H1 (cell line): ENCODE results near the gene SEMA4D. TPM values are rescaled to one million over a fixed set of nuclear protein-coding genes. Genes with fewer than 3 reads are reported as not detected.

Experiments used
- CTCF ChIA-PET: fragments of 300-600 bp; sonication (Branson Sonifier 250); formaldehyde crosslinking; loops from one replicate; lab custom pipeline; 2021; ENCODE audit not compliant: partially characterized antibody; lab: Charles Lee
- POLR2A ChIA-PET: fragments of 300-600 bp; sonication (Branson Sonifier 250); formaldehyde crosslinking; loops from one replicate; lab custom pipeline; 2021; ENCODE audit warnings: inconsistent platforms; ENCODE audit not compliant: partially characterized antibody; lab: Charles Lee
- DNase-seq, 2 experiments: peaks; one replicate each; pipeline versions ENCODE4 v3.0.0 to v3.0.0-alpha.2; 2010 to 2022; ENCODE audit warnings: low spot score in 2 of 2, low read depth in 1 of 2, mixed read lengths in 1 of 2
- FAIRE-seq: peaks from 2 replicates; lab custom pipeline; 2011; peaks lifted over from hg19 to GRCh38; lab: Jason Lieb, UNC
- H2AFZ ChIP-seq: 2 replicates; pipeline ENCODE4 v1.8.1; 2012; ENCODE audit warnings: low read length, inconsistent platforms
- H2AK5ac ChIP-seq: 2 replicates; pipeline ENCODE4 v1.6.1; 2013; ENCODE audit warnings: low read depth, low read length
- H2BK120ac ChIP-seq: replicated peaks from 2 replicates; pipeline ENCODE3; 2013; ENCODE audit warnings: low read depth, low read length, inconsistent platforms
- H2BK12ac ChIP-seq: 2 replicates; pipeline ENCODE4 v1.6.1; 2013; ENCODE audit warnings: low read depth, low read length
- H2BK15ac ChIP-seq: 2 replicates; pipeline ENCODE4 v1.6.1; 2013; ENCODE audit warnings: low read length
- H2BK20ac ChIP-seq: 2 replicates; pipeline ENCODE4 v1.6.1; 2013; ENCODE audit warnings: low read length
- H2BK5ac ChIP-seq: 2 replicates; pipeline ENCODE4 v1.6.1; 2013; ENCODE audit warnings: low read depth, low read length
- H3K14ac ChIP-seq: 2 replicates; pipeline ENCODE4 v1.6.1; 2013; ENCODE audit warnings: inconsistent platforms; ENCODE audit not compliant: insufficient read length
- H3K18ac ChIP-seq: 2 replicates; pipeline ENCODE4 v1.6.1; 2013; ENCODE audit warnings: low read length; ENCODE audit errors: extremely low read depth
- H3K23ac ChIP-seq: 2 replicates; pipeline ENCODE4 v1.6.1; 2013; ENCODE audit warnings: inconsistent platforms; ENCODE audit not compliant: insufficient read length
- H3K23me2 ChIP-seq: 2 replicates; pipeline ENCODE4 v1.6.1; 2013; ENCODE audit warnings: low read depth, low read length
- H3K27ac ChIP-seq: 2 replicates; pipeline ENCODE4 v1.6.1; 2011; ENCODE audit warnings: low read depth, low read length, inconsistent platforms
- H3K27me3 ChIP-seq, 4 experiments: replicated peaks in 1 of 4; 1 replicate in 1 of 4; 2 replicates in 3 of 4; pipeline versions ENCODE4 v1.6.1 to v1.8.1; 2011 to 2013; ENCODE audit warnings: low read length in 3 of 4, mild to moderate bottlenecking in 3 of 4, inconsistent platforms in 2 of 4, mixed read lengths in 2 of 4, moderate library complexity in 1 of 4; ENCODE audit not compliant: control insufficient read depth in 3 of 4, insufficient read depth in 3 of 4; ENCODE audit errors: extremely low read depth in 1 of 4
- H3K36me3 ChIP-seq, 4 experiments: 2 replicates each; pipeline versions ENCODE4 v1.6.1 to v1.8.1; 2011 to 2013; ENCODE audit warnings: mild to moderate bottlenecking in 4 of 4, low read length in 3 of 4, moderate library complexity in 2 of 4, control low read depth in 1 of 4, inconsistent platforms in 1 of 4; ENCODE audit not compliant: insufficient read depth in 4 of 4, control insufficient read depth in 2 of 4
- H3K4ac ChIP-seq: replicated peaks from 2 replicates; pipeline ENCODE3; 2013; ENCODE audit warnings: low read length, low read depth, mixed read lengths, inconsistent platforms; ENCODE audit not compliant: insufficient read length
- H3K4me1 ChIP-seq, 4 experiments: replicated peaks in 1 of 4; 1 replicate in 1 of 4; 2 replicates in 3 of 4; pipeline versions ENCODE4 v1.6.1 to v1.8.1; 2011 to 2013; ENCODE audit warnings: low read length in 3 of 4, inconsistent platforms in 2 of 4, mixed read lengths in 1 of 4; ENCODE audit not compliant: insufficient read depth in 4 of 4, control insufficient read depth in 3 of 4
- H3K4me2 ChIP-seq, 2 experiments: 2 replicates each; pipeline versions ENCODE4 v1.6.1 to v1.8.1; 2011 to 2013; ENCODE audit warnings: low read depth in 2 of 2, low read length in 2 of 2, control low read depth in 1 of 2, inconsistent platforms in 1 of 2, mild to moderate bottlenecking in 1 of 2; ENCODE audit not compliant: insufficient read depth in 1 of 2
- H3K4me3 ChIP-seq, 4 experiments: fragments of 200-600, 300-600 bp in 1 of 4; sonication (generic), shearing (Covaris generic), sonication (Bioruptor Twin) in 1 of 4; 2 replicates each; pipeline versions ENCODE4 v1.5.1 to v1.8.1; 2011 to 2016; ENCODE audit warnings: low read length in 4 of 4, low read depth in 3 of 4, control low read depth in 2 of 4, inconsistent platforms in 2 of 4, mild to moderate bottlenecking in 2 of 4, mixed read lengths in 1 of 4, moderate library complexity in 1 of 4; ENCODE audit not compliant: insufficient read depth in 2 of 4; ENCODE audit errors: extremely low read depth in 1 of 4
- H3K56ac ChIP-seq: replicated peaks from 2 replicates; pipeline ENCODE3; 2013; ENCODE audit warnings: low read depth, mild to moderate bottlenecking, mixed read lengths, low read length, inconsistent platforms; ENCODE audit not compliant: insufficient read length
- H3K79me1 ChIP-seq: 2 replicates; pipeline ENCODE4 v1.6.1; 2013; ENCODE audit warnings: low read depth, low read length, control low read depth
- H3K79me2 ChIP-seq, 2 experiments: 2 replicates each; pipeline versions ENCODE4 v1.6.1 to v1.8.1; 2012 to 2013; ENCODE audit warnings: low read length in 2 of 2, mild to moderate bottlenecking in 2 of 2, inconsistent platforms in 1 of 2; ENCODE audit not compliant: insufficient read depth in 2 of 2, control insufficient read depth in 1 of 2
- H3K9ac ChIP-seq, 4 experiments: replicated peaks in 1 of 4; 1 replicate in 1 of 4; 2 replicates in 3 of 4; pipeline versions ENCODE4 v1.6.1 to v1.8.1; 2011 to 2013; ENCODE audit warnings: low read depth in 3 of 4, low read length in 3 of 4, control low read depth in 2 of 4, mild to moderate bottlenecking in 2 of 4, moderate library complexity in 2 of 4, inconsistent platforms in 1 of 4; ENCODE audit errors: extremely low read depth in 1 of 4
- H3K9me3 ChIP-seq, 2 experiments: 2 replicates each; pipeline versions ENCODE4 v1.6.1 to v1.8.1; 2012 to 2013; ENCODE audit warnings: mild to moderate bottlenecking in 2 of 2, moderate library complexity in 2 of 2, control low read depth in 1 of 2, inconsistent platforms in 1 of 2, low read depth in 1 of 2, low read length in 1 of 2, mixed read lengths in 1 of 2; ENCODE audit not compliant: insufficient read depth in 2 of 2
- H4K20me1 ChIP-seq, 2 experiments: replicated peaks in 1 of 2; 2 replicates each; pipeline versions ENCODE3 to v1.8.1; 2011 to 2013; ENCODE audit warnings: inconsistent platforms in 2 of 2, low read length in 2 of 2, mild to moderate bottlenecking in 1 of 2; ENCODE audit not compliant: insufficient read depth in 2 of 2, control insufficient read depth in 1 of 2
- H4K5ac ChIP-seq: 2 replicates; pipeline ENCODE4 v1.6.1; 2013; ENCODE audit warnings: low read length, low read depth, mixed read lengths, inconsistent platforms; ENCODE audit not compliant: insufficient read length
- H4K8ac ChIP-seq: 2 replicates; pipeline ENCODE4 v1.8.0; 2013; ENCODE audit warnings: mild to moderate bottlenecking, moderate library complexity, low read length, inconsistent platforms; ENCODE audit not compliant: insufficient read depth; ENCODE audit errors: extremely low read depth
- H4K91ac ChIP-seq: replicated peaks from 2 replicates; pipeline ENCODE3; 2013; ENCODE audit warnings: low read length, mixed read lengths, inconsistent platforms; ENCODE audit not compliant: insufficient read length
- BCL11A ChIP-seq, 2 experiments: IDR thresholded peaks; one replicate each; pipeline ENCODE4 v1.6.1; 2011; ENCODE audit warnings: low read depth in 2 of 2, low read length in 2 of 2, mild to moderate bottlenecking in 2 of 2
- CEBPB ChIP-seq: IDR thresholded peaks from 2 replicates; pipeline ENCODE4 v1.6.1; 2012; ENCODE audit warnings: low read depth, low read length
- EGR1 ChIP-seq: IDR thresholded peaks from 2 replicates; pipeline ENCODE4 v1.6.1; 2011; ENCODE audit warnings: low read depth, low read length, borderline replicate concordance
- JUND ChIP-seq: IDR thresholded peaks from 2 replicates; pipeline ENCODE4 v1.6.1; 2011; ENCODE audit warnings: mild to moderate bottlenecking, improper control_type of control experiment, low read length
- PHF8 ChIP-seq: fragments of 200-600 bp; sonication (generic); conservative IDR thresholded peaks from 2 replicates; pipeline ENCODE4 v1.7.1; 2012; ENCODE audit warnings: low read depth, mild to moderate bottlenecking, inconsistent platforms, low read length, moderate library complexity
- POLR2A ChIP-seq, 2 experiments: IDR thresholded peaks; 1 replicate in 1 of 2; 2 replicates in 1 of 2; pipeline ENCODE4 v1.6.1; 2011; ENCODE audit warnings: low read depth in 2 of 2, low read length in 2 of 2, mild to moderate bottlenecking in 2 of 2; ENCODE audit errors: control extremely low read depth in 1 of 2
- SRF ChIP-seq: IDR thresholded peaks from 2 replicates; pipeline ENCODE4 v1.6.1; 2011; ENCODE audit warnings: mild to moderate bottlenecking, low read depth, low read length, moderate library complexity
- WGBS, 2 experiments: shearing (Covaris generic) in 1 of 2; methylation state at CpG; one replicate each; pipeline versions ENCODE4 v1.1.6 to v1.1.7; 2013 to 2015; ENCODE audit warnings: low lambda C conversion rate in 2 of 2, mixed read lengths in 2 of 2, inconsistent platforms in 1 of 2, low coverage in 1 of 2, missing lambda C conversion rate in 1 of 2; ENCODE audit not compliant: insufficient replicate concordance in 2 of 2, insufficient coverage in 1 of 2, insufficient read length in 1 of 2; ENCODE audit errors: extremely low coverage in 1 of 2, missing lambda C conversion rate in 1 of 2; 5-methylcytosine and 5-hydroxymethylcytosine counted together
- polyA plus RNA-seq, 7 experiments: library from polyadenylated mRNA; depleted of rRNA in 3 of 7; stranded (reverse) in 5 of 7; unstranded in 2 of 7; fragments of >200 nt in 5 of 7; fragments of 200-250 nt in 2 of 7; gene quantifications; 1 replicate in 5 of 7; 2 replicates in 1 of 7; 4 replicates in 1 of 7; pipeline versions ENCODE4 v1.2.1 to v1.2.3, GENCODE V29; 2011 to 2013; ENCODE audit warnings: missing spikeins in 2 of 7, mixed read lengths in 2 of 7
- total RNA-seq: library from RNA; stranded (reverse); fragmentation: NEBNext Ultra II Directional; extraction: Animal tissue kit (Norgen Biotek cat#: 25700); gene quantifications from 2 replicates; pipeline ENCODE4 v1.2.1, GENCODE V29; 2021
- TF ChIP-seq, protein P1 (sequence below), 3 experiments: IDR thresholded peaks; 1 replicate in 2 of 3; 2 replicates in 1 of 3; pipeline versions ENCODE4 v1.5.1 to v1.6.1; 2011; ENCODE audit warnings: low read length in 3 of 3, mild to moderate bottlenecking in 3 of 3, inconsistent platforms in 2 of 3, low read depth in 1 of 3, moderate library complexity in 1 of 3; ENCODE audit not compliant: insufficient read depth in 1 of 3; ENCODE audit errors: control extremely low read depth in 1 of 3
- TF ChIP-seq, protein P2 (sequence below): IDR thresholded peaks from 2 replicates; pipeline ENCODE4 v1.6.1; 2012; ENCODE audit warnings: low read length, inconsistent platforms

SEMA4D gene
- total and polyA plus RNA-seq, 2 of the 8 experiments (the other 6 are each of a cell fraction or from before 2014, with no cell fraction given) = 21.0 to 70.4 TPM

GRCh38 chr9:89351584-89352300 is 146.2 kb downstream of the SEMA4D start:
- no peak overlapping the region for H2AK5ac ChIP-seq
- peaks cover 3 to 19% of the 10 kb centered on the region in 2 experiments for H4K20me1 ChIP-seq
- no peak overlapping the region for H2AFZ ChIP-seq
- H3K9ac ChIP-seq = no peak overlapping the region
- no peak overlapping the region for H3K18ac ChIP-seq
- no peak overlapping the region for H4K91ac ChIP-seq
- H3K14ac ChIP-seq = no peak overlapping the region
- no peak overlapping the region for H2BK12ac ChIP-seq
- no peak overlapping the region for H3K4ac ChIP-seq
- no peak for FAIRE-seq
- POLR2A ChIA-PET = interaction anchor here (0.9 to 1.3 kb wide), 2 partner anchors 15 to 24 kb away, joined by 3 to 4 read pairs; no protein-coding TSS in a partner anchor
- H3K79me2 ChIP-seq = no peaks in the 10 kb centered on the region
- H4K8ac ChIP-seq = no peak overlapping the region
- DNase-seq = no peak
- H3K4me2 ChIP-seq = no peak overlapping the region
- H3K4me1 ChIP-seq = no peaks in the 10 kb centered on the region
- no peaks in the 10 kb centered on the region for H3K27me3 ChIP-seq
- no peak overlapping the region for H2BK20ac ChIP-seq
- no peak overlapping the region for H3K23ac ChIP-seq
- CTCF ChIA-PET = no interaction called here
- H3K36me3 ChIP-seq = peaks cover 49 to 95% (median 78%) of the 10 kb centered on the region in 4 experiments
- H2BK5ac ChIP-seq = no peak overlapping the region
- no peak overlapping the region for H3K27ac ChIP-seq
- WGBS, 2 experiments = 89% methylated on average over 6 of the region's 6 CpGs; no CpG with 5 or more reads in 1 of the 2 experiments
- H3K23me2 ChIP-seq = no peaks in the 10 kb centered on the region
- H3K79me1 ChIP-seq = peaks cover 2% of the 10 kb centered on the region
- no peak overlapping the region for H2BK15ac ChIP-seq
- no peak overlapping the region for H4K5ac ChIP-seq
- no peaks in the 10 kb centered on the region for H3K9me3 ChIP-seq
- H3K4me3 ChIP-seq = no peak overlapping the region
- H2BK120ac ChIP-seq = no peak overlapping the region
- no peak overlapping the region for H3K56ac ChIP-seq
- TF ChIP-seq BCL11A (IDR thresholded peaks at IDR 0.05; ENCODE audit: low read depth in 2 of 2, low read length in 2 of 2) = no peak
- TF ChIP-seq EGR1 = no peak
- TF ChIP-seq POLR2A (IDR thresholded peaks at IDR 0.05; ENCODE audit: control extremely low read depth in 1 of 2, low read depth in 2 of 2, low read length in 2 of 2) = no peak
- TF ChIP-seq, protein P1, sequence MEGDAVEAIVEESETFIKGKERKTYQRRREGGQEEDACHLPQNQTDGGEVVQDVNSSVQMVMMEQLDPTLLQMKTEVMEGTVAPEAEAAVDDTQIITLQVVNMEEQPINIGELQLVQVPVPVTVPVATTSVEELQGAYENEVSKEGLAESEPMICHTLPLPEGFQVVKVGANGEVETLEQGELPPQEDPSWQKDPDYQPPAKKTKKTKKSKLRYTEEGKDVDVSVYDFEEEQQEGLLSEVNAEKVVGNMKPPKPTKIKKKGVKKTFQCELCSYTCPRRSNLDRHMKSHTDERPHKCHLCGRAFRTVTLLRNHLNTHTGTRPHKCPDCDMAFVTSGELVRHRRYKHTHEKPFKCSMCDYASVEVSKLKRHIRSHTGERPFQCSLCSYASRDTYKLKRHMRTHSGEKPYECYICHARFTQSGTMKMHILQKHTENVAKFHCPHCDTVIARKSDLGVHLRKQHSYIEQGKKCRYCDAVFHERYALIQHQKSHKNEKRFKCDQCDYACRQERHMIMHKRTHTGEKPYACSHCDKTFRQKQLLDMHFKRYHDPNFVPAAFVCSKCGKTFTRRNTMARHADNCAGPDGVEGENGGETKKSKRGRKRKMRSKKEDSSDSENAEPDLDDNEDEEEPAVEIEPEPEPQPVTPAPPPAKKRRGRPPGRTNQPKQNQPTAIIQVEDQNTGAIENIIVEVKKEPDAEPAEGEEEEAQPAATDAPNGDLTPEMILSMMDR (IDR thresholded peaks at IDR 0.05; ENCODE audit: control extremely low read depth in 1 of 3, insufficient read depth in 1 of 3, low read depth in 1 of 3, low read length in 3 of 3) = no peak
- TF ChIP-seq JUND = no peak
- TF ChIP-seq SRF = no peak
- no peak for TF ChIP-seq PHF8
- TF ChIP-seq CEBPB = no peak
- TF ChIP-seq, protein P2, sequence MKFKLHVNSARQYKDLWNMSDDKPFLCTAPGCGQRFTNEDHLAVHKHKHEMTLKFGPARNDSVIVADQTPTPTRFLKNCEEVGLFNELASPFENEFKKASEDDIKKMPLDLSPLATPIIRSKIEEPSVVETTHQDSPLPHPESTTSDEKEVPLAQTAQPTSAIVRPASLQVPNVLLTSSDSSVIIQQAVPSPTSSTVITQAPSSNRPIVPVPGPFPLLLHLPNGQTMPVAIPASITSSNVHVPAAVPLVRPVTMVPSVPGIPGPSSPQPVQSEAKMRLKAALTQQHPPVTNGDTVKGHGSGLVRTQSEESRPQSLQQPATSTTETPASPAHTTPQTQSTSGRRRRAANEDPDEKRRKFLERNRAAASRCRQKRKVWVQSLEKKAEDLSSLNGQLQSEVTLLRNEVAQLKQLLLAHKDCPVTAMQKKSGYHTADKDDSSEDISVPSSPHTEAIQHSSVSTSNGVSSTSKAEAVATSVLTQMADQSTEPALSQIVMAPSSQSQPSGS = no peak
